Sigmoid colon (tissue), 7 donors: ENCODE data around the gene TICAM2. TPM values are rescaled to one million over a fixed set of nuclear protein-coding genes. Genes with fewer than 3 reads are reported as not detected.

Experiments
- DNase-seq: peaks from one replicate; pipeline ENCODE4 v3.0.0-alpha.2; 2019
- H3K27ac ChIP-seq, 4 donors: fragments of 200-600 bp; sonication (generic); one replicate each; pipeline ENCODE4 v1.5.1; 2016 to 2019; ENCODE audit warnings: mild to moderate bottlenecking in 1 of 4
- H3K27me3 ChIP-seq, 3 donors: fragments of 200-600 bp; sonication (generic); one replicate each; pipeline ENCODE4 v1.5.1; 2019; ENCODE audit warnings: mild to moderate bottlenecking in 1 of 3
- H3K36me3 ChIP-seq, 4 donors: fragments of 200-600 bp; sonication (generic); one replicate each; pipeline ENCODE4 v1.5.1; 2016 to 2019
- H3K4me1 ChIP-seq, 4 donors: fragments of 200-600 bp; sonication (generic); one replicate each; pipeline ENCODE4 v1.5.1; 2017 to 2019
- H3K4me3 ChIP-seq, 4 donors: fragments of 200-600 bp; sonication (generic); one replicate each; pipeline ENCODE4 v1.5.1; 2017 to 2019; ENCODE audit warnings: mild to moderate bottlenecking in 2 of 4, moderate library complexity in 1 of 4
- H3K9me3 ChIP-seq, 4 donors: fragments of 200-600 bp in 3 of 4; sonication (generic) in 3 of 4; one replicate each; pipeline versions ENCODE4 v1.5.1 to v1.6.1; 2013 to 2019
- EP300 ChIP-seq, 4 donors: sonication (generic); formaldehyde crosslinking; IDR thresholded peaks; one replicate each; pipeline ENCODE4 v1.6.1; 2017; ENCODE audit warnings: antibody characterized with exemption in 4 of 4
- POLR2A ChIP-seq, 2 donors: fragments of 450-650 bp; IDR thresholded peaks; one replicate each; pipeline ENCODE4 v1.6.1; 2016; ENCODE audit warnings: antibody characterized with exemption in 2 of 2, mild to moderate bottlenecking in 2 of 2, moderate library complexity in 2 of 2
- POLR2AphosphoS5 ChIP-seq, 4 donors: sonication (generic); formaldehyde crosslinking; IDR thresholded peaks; one replicate each; pipeline ENCODE4 v1.6.1; 2017; ENCODE audit warnings: antibody characterized with exemption in 4 of 4
- WGBS, 2 donors: extraction: QIAGEN DNeasy Blood & Tissue Kit; methylation state at CpG; one replicate each; pipeline ENCODE4 v1.1.7; 2013; 5-methylcytosine and 5-hydroxymethylcytosine counted together
- intact Hi-C: fragments of 100-400 bp; cut with DNase I; formaldehyde crosslinking; loops from one replicate; pipeline ENCODE4 v1.15.1; 2023
- polyA plus RNA-seq, 3 donors: library from polyadenylated mRNA; stranded (reverse); fragments of 200-250 nt; gene quantifications; one replicate each; pipeline ENCODE4 v1.2.3, GENCODE V29; 2013
- total RNA-seq, 4 donors: library from RNA; depleted of rRNA; stranded (reverse); fragments of >200 nt; gene quantifications; one replicate each; pipeline ENCODE4 v1.1.0, GENCODE V29; 2016
- TF ChIP-seq, protein P1 (sequence below), 4 experiments: fragments of 450-650 bp in 3 of 4; fragments of 200-600 bp in 1 of 4; IDR thresholded peaks; one replicate each; pipeline ENCODE4 v1.5.1; 2016 to 2019; ENCODE audit warnings: antibody characterized with exemption in 4 of 4, mild to moderate bottlenecking in 3 of 4, moderate library complexity in 2 of 4
- donor health status: healthy with polysubstance abuse.
- donor health status: Bipolar disorder and iron deficiency.
- donor health status: healthy.

Gene TICAM2
- total and polyA plus RNA-seq, 7 donors, result 0.95 to 3.9 (median 2.0) TPM; not detected in 1

DNA sequence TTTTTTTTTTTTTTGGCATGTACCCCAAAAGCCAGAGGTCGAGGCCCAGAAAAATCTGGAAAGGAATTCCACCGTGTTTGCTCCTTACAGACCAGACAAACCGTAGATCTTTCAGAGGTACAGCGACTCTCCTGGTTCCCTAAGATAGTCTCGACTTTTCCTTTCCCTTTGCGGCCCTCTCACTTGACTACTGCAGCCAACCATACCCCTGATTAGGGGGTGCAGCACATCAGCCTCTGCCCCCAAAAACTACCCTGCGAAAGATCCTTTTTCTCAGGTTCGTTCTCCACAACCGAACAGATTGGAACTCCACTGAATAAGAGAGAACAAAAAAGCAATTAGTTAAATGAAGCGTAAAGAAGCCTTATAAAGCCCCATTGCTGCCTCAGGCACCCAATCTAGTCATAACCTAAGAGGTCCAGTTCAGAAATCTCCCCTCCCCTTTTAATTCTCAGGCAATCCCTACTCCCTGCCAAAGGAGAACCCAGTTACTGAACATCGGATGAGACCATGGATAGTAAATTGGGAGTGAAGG lies 379 bp upstream of the TICAM2 start:
- Histone ChIP-seq H3K27ac (peak overlapping the region; percentile 88 to 96 (median 92)), H3K9me3 (no peaks in the 10 kb centered on the region), H3K4me3 (peak overlapping the region; percentile 56 to 94 (median 84)), H3K36me3 (no peaks in the 10 kb centered on the region), H3K27me3 (no peaks in the 10 kb centered on the region), H3K4me1 (peaks cover 0 to 39% (median 36%) of the 10 kb centered on the region in 4 donors)
- intact Hi-C loops, result no loop called here
- no peak for DNase-seq
- WGBS, 2 donors, result 53 to 55% methylated on average over 11 of the region's 11 CpGs
- TF ChIP-seq POLR2AphosphoS5 (IDR thresholded peaks at IDR 0.05), result no peak
- no peak for TF ChIP-seq EP300 (IDR thresholded peaks at IDR 0.05)
- TF ChIP-seq, protein P1, sequence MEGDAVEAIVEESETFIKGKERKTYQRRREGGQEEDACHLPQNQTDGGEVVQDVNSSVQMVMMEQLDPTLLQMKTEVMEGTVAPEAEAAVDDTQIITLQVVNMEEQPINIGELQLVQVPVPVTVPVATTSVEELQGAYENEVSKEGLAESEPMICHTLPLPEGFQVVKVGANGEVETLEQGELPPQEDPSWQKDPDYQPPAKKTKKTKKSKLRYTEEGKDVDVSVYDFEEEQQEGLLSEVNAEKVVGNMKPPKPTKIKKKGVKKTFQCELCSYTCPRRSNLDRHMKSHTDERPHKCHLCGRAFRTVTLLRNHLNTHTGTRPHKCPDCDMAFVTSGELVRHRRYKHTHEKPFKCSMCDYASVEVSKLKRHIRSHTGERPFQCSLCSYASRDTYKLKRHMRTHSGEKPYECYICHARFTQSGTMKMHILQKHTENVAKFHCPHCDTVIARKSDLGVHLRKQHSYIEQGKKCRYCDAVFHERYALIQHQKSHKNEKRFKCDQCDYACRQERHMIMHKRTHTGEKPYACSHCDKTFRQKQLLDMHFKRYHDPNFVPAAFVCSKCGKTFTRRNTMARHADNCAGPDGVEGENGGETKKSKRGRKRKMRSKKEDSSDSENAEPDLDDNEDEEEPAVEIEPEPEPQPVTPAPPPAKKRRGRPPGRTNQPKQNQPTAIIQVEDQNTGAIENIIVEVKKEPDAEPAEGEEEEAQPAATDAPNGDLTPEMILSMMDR (IDR thresholded peaks at IDR 0.05), result no peak
- TF ChIP-seq POLR2A (IDR thresholded peaks at IDR 0.05), result no peak

DNA sequence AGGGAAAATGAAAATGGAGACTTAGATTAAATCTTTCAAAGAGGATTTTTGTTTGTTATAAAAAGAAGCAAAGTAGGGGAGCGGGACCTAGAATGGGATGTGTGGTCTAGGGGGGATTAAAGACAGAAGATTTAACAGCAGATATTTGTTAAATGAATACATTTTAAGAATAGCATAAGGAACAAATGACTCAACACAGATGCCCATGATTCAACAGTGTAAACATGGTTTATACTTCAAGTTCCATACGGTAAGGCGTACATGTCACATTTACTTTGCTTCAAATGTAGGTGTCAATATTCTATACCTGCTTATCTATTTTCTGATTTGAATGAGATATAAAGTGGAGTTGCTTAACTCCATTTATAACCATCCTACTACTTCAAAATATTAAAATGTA lies 1.5 kb downstream of the TICAM2 start:
- Histone ChIP-seq H3K36me3 (no peaks in the 10 kb centered on the region), H3K27me3 (no peaks in the 10 kb centered on the region), H3K4me3 (peak overlapping the region in 2 of 4 donors; percentile 86 to 94), H3K4me1 (peaks cover 0 to 39% (median 34%) of the 10 kb centered on the region in 4 donors), H3K9me3 (no peaks in the 10 kb centered on the region), H3K27ac (peak overlapping the region in 1 of 4 donors; percentile 96)
- intact Hi-C loops, result no loop called here
- DNase-seq, result no peak
- TF ChIP-seq, protein P1 (IDR thresholded peaks at IDR 0.05), result no peak
- TF ChIP-seq EP300 (IDR thresholded peaks at IDR 0.05) (no peak), POLR2AphosphoS5 (IDR thresholded peaks at IDR 0.05) (no peak), POLR2A (IDR thresholded peaks at IDR 0.05) (no peak)
- 74 to 78% methylated on average over 3 of the region's 3 CpGs for WGBS, 2 donors

DNA sequence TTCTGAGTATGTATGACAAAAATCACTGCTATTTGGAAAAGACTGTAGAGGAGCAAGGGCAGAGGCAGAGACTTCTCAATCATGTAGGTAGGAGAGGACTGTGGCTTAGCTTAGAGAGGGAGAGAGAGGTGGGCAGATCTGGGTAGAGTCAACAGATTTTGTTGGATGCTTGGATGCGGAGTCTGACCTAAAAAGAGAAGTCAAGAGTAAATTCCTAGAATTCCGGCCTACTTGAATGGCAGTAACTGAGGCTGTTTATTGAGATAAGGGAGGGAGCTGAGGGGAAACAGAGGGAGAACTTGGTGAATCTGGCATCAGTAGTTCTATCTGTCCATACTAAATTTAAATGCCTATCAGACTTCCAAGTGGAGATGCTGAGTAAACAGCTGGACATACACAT lies 2.4 kb downstream of the TICAM2 start:
- Histone ChIP-seq H3K4me3 (no peak overlapping the region), H3K4me1 (peaks cover 0 to 39% (median 31%) of the 10 kb centered on the region in 4 donors), H3K27ac (peak overlapping the region in 2 of 4 donors; percentile 0 to 35), H3K9me3 (no peaks in the 10 kb centered on the region), H3K36me3 (no peaks in the 10 kb centered on the region), H3K27me3 (no peaks in the 10 kb centered on the region)
- no peak for DNase-seq
- TF ChIP-seq, protein P1 (IDR thresholded peaks at IDR 0.05), result no peak
- TF ChIP-seq POLR2AphosphoS5 (IDR thresholded peaks at IDR 0.05), result no peak
- no peak for TF ChIP-seq POLR2A (IDR thresholded peaks at IDR 0.05)
- TF ChIP-seq EP300 (IDR thresholded peaks at IDR 0.05), result no peak
- intact Hi-C loops, result no loop called here
- 85 to 89% methylated on average over 2 of the region's 2 CpGs for WGBS, 2 donors

DNA sequence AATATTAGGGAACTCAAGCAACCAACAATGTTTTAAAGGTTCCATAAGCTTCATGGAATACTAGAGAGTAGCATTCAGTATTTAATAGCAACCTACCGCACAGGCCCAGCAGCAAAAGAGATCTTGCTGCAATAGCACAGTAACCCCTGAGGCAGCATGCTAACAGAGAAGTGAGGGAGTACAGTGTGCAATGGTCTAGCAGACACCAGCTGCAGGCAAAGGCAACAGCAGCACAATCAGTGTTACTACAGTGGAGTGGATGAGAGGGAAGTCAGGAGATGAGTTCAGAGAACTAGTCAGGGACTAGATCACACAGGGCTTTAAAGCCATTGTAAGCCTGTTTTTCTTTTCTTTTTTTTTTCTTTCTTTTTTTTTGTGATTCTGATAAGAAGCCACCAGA lies 2.8 kb downstream of the TICAM2 start:
- Histone ChIP-seq H3K4me3 (no peak overlapping the region), H3K9me3 (no peaks in the 10 kb centered on the region), H3K4me1 (peaks cover 0 to 39% (median 31%) of the 10 kb centered on the region in 4 donors), H3K36me3 (no peaks in the 10 kb centered on the region), H3K27me3 (no peaks in the 10 kb centered on the region), H3K27ac (peak overlapping the region in 2 of 4 donors; percentile 0 to 35)
- no peak for DNase-seq
- intact Hi-C loops, result no loop called here
- WGBS, 2 donors, result 81 to 88% methylated on average over 1 of the region's 1 CpG
- TF ChIP-seq, protein P1 (IDR thresholded peaks at IDR 0.05), result no peak
- TF ChIP-seq POLR2AphosphoS5 (IDR thresholded peaks at IDR 0.05), result no peak
- TF ChIP-seq POLR2A (IDR thresholded peaks at IDR 0.05), result no peak
- no peak for TF ChIP-seq EP300 (IDR thresholded peaks at IDR 0.05)
